ENCODE measurements around the gene MAP4K3. TPM values are rescaled to one million over a fixed set of nuclear protein-coding genes. Genes with fewer than 3 reads are reported as not detected.

The MAP4K3 gene
- polyA plus RNA-seq, 3 donors = 5.2 to 11.7 (median 10.3) TPM

GRCh38 chr2:39228413-39229209 is 208.5 kb downstream of the MAP4K3 start:
- H3K27ac ChIP-seq (ENCODE audit: low read depth, low read length) = no peak overlapping the region
- 28 to 30% (median 30%) methylated on average over 19 of the region's 19 CpGs for WGBS, 3 donors

- 17 to 26% (median 20%) methylated on average over 9 of the region's 9 CpGs for WGBS, 3 donors
- no peak overlapping the region for H3K27ac ChIP-seq (ENCODE audit: low read depth, low read length)
Observed at GRCh38 chr2:39227628-39228412, 209.3 kb downstream of the MAP4K3 start.

GRCh38 chr2:39225567-39225966 is 211.5 kb downstream of the MAP4K3 start:
- WGBS, 3 donors = 77 to 88% (median 88%) methylated on average over 1 of the region's 1 CpG

GRCh38 chr2:39223909-39224308 is 213.2 kb downstream of the MAP4K3 start:
- H3K27ac ChIP-seq (ENCODE audit: low read depth, low read length) = no peak overlapping the region
- 89 to 95% (median 91%) methylated on average over 1 of the region's 1 CpG for WGBS, 3 donors

More at GRCh38 chr2:39225567-39225966, 211.5 kb downstream of the MAP4K3 start:
- H3K27ac ChIP-seq (ENCODE audit: low read depth, low read length) = no peak overlapping the region

GRCh38 chr2:39221459-39221858 is 215.6 kb downstream of the MAP4K3 start:
- H3K27ac ChIP-seq (ENCODE audit: low read depth, low read length) = no peak overlapping the region
- WGBS, 3 donors = 92 to 96% (median 94%) methylated on average over 3 of the region's 3 CpGs

DNA sequence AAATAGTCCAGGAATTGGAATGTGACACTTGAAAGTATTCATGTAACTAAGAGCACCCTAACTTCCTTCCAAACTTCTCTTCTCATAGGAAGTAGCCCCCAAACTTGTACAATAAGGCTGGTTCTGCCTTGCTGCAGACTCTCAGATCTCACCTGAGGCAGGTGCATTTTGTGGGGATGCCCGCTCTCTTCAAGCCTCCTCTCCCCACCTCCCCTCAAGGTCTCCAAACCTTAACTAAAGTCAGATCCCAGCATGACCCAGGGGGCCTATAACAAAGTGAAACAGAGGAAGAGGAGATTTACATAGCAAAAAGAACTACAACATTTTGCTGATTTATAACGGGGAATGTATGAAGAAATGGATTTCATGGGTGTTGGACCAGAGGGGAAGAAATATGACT is 216.9 kb downstream of the MAP4K3 start:
- H3K27ac ChIP-seq (ENCODE audit: low read depth, low read length) = no peak overlapping the region
- 92 to 97% (median 94%) methylated on average over 2 of the region's 2 CpGs for WGBS, 3 donors

GRCh38 chr2:39218391-39218790 is 218.7 kb downstream of the MAP4K3 start:
- WGBS, 3 donors = 89 to 93% (median 93%) methylated on average over 5 of the region's 5 CpGs
- H3K27ac ChIP-seq (ENCODE audit: low read depth, low read length) = no peak overlapping the region

- H3K27ac ChIP-seq (ENCODE audit: low read depth, low read length) = no peak overlapping the region
- 58 to 72% (median 62%) methylated on average over 4 of the region's 4 CpGs for WGBS, 3 donors
Observed at GRCh38 chr2:39217192-39217550, 219.9 kb downstream of the MAP4K3 start.

DNA sequence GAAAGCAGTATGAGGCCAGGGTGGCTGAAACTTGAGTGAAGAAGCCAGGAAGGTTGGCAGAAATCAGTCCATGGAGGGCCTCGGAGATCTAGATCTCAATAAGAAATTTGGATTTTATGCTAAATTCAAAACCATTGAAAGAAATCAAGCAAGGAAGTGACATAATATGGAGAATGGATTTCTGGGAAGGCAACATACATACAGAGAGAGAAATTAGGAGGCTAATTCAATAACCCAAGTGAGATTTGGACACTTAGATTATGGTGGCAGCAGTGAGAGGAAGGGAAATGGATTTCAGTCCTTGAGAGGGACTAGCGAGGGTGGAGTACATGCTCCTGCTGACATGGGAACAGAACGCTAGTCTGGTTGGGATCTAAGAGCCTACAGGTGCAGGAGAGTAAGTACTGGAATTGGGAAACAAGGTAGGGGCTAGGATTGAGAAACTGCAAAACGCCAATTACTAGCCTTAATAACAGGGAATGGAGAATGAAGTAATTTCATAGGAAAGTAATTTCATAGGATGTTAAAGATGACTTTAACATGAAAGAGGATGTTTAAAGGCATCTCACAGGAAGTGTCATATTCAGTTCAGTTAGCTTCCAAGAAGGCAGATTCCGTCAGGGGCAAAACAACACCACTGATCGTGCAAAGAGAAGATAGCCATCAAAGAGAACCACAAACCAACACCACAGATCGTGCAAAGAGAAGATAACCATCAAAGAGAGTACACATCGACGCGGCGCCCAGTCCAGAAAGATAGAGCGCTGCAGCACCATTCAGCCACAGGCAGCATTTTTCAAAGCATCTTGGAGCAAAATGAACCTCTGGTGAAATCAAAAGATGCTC is 220.5 kb downstream of the MAP4K3 start:
- H3K27ac ChIP-seq (ENCODE audit: low read depth, low read length) = no peak overlapping the region
- WGBS, 3 donors = 50 to 70% (median 61%) methylated on average over 12 of the region's 12 CpGs

- 74 to 87% (median 81%) methylated on average over 2 of the region's 2 CpGs for WGBS, 3 donors
- H3K27ac ChIP-seq (ENCODE audit: low read depth, low read length) = no peak overlapping the region
Observed at GRCh38 chr2:39215545-39215944, 221.5 kb downstream of the MAP4K3 start.

DNA sequence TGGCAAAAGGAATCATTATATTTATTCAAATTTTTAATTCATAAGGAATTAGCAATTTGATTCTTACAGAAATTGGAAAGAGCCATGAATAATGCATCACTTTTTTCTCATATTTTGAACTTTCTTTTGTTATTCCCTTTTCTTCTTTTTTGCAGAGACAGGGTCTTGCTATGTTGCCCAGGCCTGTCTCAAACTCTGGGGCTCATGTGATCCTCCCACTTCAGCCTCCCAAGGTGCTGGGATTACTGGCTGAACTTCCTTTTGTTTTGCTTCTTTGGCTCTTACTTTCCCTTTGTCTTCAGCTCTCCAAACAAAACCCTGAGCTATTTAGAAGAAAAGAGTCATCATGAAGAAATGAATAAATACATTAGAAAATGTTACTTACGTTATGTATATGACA is 224.1 kb downstream of the MAP4K3 start:
- no peak overlapping the region for H3K27ac ChIP-seq (ENCODE audit: low read depth, low read length)
- 93 to 99% (median 93%) methylated on average over 1 of the region's 1 CpG for WGBS, 3 donors

- WGBS, 3 donors = 79 to 92% (median 79%) methylated on average over 1 of the region's 1 CpG
- no peak overlapping the region for H3K27ac ChIP-seq (ENCODE audit: low read depth, low read length)
Observed at GRCh38 chr2:39210846-39211245, 226.2 kb downstream of the MAP4K3 start.

DNA sequence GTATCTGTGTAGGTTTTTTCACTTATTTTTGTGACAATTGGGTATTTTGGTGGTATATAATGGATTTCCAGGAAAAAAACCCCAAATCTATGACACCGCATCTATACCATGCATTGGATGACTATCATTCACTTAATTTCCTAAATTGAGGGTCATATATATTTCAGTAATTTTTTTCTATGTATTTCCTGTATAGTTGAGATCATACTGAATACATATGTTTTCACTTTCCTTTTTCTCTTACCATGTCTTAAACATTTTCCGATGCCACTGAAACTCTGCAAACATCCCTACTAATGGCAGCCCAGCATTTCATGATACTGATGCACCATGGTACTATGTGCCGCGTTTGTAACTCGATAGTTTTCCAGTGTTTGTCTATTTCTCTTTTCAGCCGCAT is 233.7 kb downstream of the MAP4K3 start:
- no peak overlapping the region for H3K27ac ChIP-seq (ENCODE audit: low read depth, low read length)
- WGBS, 3 donors = 78 to 92% (median 81%) methylated on average over 6 of the region's 6 CpGs

DNA sequence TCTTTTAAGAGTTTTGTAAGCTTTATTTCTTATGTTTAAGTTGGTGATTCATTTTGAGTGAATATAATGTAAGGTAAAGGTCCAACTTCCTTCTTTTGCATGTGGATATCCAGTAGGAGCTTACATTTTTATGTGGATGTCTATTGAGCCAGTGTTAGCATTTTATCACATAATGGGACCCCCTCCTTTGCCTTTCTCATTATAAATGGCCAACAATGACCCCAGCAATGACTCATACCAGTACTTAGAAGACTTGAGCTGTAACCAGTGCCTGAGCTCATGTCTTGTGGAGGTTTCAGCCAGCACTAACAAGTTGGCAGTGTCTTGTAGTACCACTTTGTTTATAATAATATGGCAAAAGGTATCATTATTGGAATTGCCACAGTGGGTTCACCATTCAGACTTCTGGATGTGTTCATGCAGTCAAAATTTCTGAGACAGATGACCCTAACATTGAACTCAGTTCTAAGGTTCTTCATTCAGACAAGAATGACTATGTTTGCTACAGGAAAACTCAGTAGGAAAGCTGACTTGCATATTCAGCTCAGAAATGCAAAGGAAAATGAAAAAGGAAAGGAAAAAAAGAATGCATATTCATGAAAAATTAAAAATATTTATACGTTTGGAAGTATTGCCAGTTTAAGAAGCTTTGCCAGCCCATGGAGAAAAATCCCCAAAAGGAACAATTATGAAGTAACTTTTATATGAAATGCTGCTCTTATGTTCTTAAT is 234.3 kb downstream of the MAP4K3 start:
- H3K27ac ChIP-seq (ENCODE audit: low read depth, low read length) = no peak overlapping the region
- WGBS, 3 donors = 87 to 90% (median 88%) methylated on average over 1 of the region's 1 CpG

Other genes with a start within 250 kb of the MAP4K3 start
- gene CDKL4, start 193.3 kb downstream of the MAP4K3 start, polyA plus RNA-seq = under 1 TPM in 1 of 3 donors, not detected in 2; 0.06 TPM
- gene TMEM178A, start 228.6 kb upstream of the MAP4K3 start, polyA plus RNA-seq = 1 to 10 TPM in 1 of 3 donors, under 1 TPM in 2; 0.29 to 1.5 (median 0.62) TPM